SK-N-MC (cell line): Measurements from ENCODE around the gene NR4A3.

ENCODE experiments used
- EZH2 ChIP-seq: fragments of 200-600 bp; sonication (generic); IDR thresholded peaks from one replicate; pipeline ENCODE4 v1.6.1; 2017; ENCODE audit warnings: antibody characterized with exemption
- FOXP2 ChIP-seq: optimal IDR thresholded peaks from 2 replicates; pipeline ENCODE3; 2011; ENCODE audit warnings: mild to moderate bottlenecking, moderate library complexity; ENCODE audit not compliant: insufficient read depth; ENCODE audit errors: extremely low read length, control extremely low read depth
- POLR2AphosphoS5 ChIP-seq: IDR thresholded peaks from 2 replicates; pipeline ENCODE4 v1.6.1; 2012; ENCODE audit warnings: mild to moderate bottlenecking, low read depth, low read length, borderline replicate concordance

- TF ChIP-seq POLR2AphosphoS5 (no peak), EZH2 (no peak), FOXP2 (no peak)
Observed at GRCh38 chr9:99905833-99906402, 84.2 kb downstream of the NR4A3 start.
